Left ventricle myocardium superior (tissue), 1 donor: Measurements from ENCODE around the gene GLB1L2. TPM values are rescaled to one million over a fixed set of nuclear protein-coding genes. Genes with fewer than 3 reads are reported as not detected.
"Not testable (repeated sequence)": the region's sequence is repeated elsewhere in the genome, so short reads cannot be mapped to it uniquely, and the experiment has no call there.

Source experiments
- ATAC-seq: fragments of 200-7000 bp; cut with Tn5 transposase; one replicate; pipeline ENCODE4 v1.9.1; 2020; ENCODE audit warnings: mild to moderate bottlenecking, moderate library complexity
- DNase-seq: peaks from one replicate; pipeline ENCODE4 v3.0.0-alpha.2; 2020
- intact Hi-C: fragments of 100-400 bp; cut with micrococcal nuclease; formaldehyde crosslinking; loops from one replicate; pipeline ENCODE4 v1.11.0; 2022
- total RNA-seq: library from RNA; stranded (reverse); fragmentation: NEBNext Ultra II Directional; extraction: Animal tissue kit (Norgen Biotek cat#: 25700); gene quantifications from one replicate; pipeline ENCODE4 v1.2.1, GENCODE V29; 2021
- donor health status: DM: no; HTN: yes; CAD: no; lungs with severe emphysema.

GLB1L2 gene
- total RNA-seq, 1 donor from 2014 or later: 0.37 TPM

DNA sequence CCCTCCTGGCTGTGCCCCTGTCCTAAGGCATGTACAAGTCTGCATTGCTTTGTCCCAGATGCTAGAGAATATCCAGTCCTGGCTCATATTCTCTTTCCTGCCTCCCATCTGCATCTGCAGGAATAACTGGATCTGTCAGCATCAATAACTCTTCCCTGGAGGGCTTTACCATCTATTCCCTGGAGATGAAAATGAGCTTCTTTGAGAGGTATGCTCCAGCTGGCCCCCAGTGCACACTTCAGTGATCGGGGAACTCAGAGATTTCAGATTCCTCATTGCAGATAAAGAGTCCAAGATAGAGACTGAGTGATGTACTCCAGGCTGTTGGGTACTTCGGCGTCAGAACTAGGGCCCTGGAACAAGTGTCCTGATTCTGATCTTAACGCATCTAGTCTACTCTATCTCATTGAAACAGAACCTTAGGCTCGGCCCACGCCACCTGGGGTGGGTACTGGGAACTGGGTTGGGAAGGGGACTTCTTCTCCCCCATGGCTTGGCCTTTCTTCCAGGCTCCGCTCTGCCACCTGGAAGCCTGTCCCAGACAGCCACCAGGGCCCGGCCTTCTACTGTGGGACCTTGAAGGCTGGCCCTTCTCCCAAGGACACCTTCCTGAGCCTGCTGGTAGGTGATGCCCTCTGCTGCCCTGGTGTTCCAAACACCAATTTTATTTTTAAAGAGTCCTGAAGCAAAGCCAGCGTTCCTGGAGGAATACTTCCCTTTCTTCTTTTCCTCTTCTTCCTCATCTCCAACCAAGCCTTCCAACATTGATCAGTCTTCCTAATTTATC, 17.8 kb upstream of the GLB1L2 start:
- DNase-seq (no peak), ATAC-seq (peak; percentile 52)
- intact Hi-C loops: no loop called here

DNA sequence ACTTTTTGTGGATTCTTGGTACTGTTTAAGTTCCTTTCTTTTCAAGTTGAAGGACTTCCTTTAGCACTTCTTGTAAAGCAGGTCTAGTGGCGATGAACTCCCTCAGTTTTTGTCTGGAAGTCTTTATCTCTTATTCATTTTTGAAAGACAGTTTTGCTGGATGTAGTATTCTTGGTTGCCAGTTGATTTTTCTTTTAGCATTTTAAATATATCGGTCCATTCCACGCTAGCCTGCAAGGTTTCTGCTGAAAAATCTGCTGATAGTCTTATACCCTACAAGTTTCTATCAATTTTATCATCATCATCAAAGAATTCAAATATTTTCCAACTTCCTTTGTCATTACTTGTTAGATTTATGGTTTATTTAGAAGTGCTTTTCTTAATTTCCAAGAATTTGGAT, 14.7 kb upstream of the GLB1L2 start:
- DNase-seq: no peak
- intact Hi-C loops: no loop called here
- ATAC-seq: no peak

DNA sequence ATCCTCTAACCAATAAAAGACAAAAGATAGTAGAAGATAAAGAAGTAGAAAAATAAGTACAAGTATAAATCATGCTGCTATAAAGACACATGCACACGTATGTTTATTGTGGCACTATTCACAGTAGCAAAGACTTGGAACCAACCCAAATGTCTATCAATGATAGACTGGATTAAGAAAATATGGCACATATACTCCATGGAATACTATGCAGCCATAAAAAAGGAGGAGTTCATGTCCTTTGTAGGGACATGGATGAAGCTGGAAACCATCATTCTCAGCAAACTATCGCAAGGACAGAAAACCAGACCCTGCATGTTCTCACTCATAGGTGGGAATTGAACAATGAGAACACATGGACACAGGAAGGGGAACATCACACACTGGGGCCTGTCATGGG, 10.4 kb upstream of the GLB1L2 start:
- DNase-seq, intact Hi-C loops, ATAC-seq: not testable (repeated sequence)

DNA sequence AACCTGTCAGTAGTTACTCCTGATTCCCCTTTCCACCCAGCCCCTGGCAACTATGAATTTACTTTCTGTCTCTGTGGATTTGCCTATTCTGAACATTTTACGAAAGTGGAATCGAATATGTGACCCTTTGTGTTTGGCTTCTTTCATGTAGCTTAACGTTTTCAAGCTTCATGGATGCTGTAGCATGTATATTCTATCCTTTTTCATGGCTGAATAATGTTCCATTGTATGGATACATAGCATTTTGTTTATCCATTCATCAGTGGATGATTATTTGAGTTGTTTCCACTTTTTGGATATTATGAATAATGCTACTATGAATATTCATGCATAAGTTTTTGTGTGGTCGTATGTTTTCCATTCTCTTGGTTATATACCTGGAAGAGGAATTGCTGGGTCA, 9.2 kb upstream of the GLB1L2 start:
- intact Hi-C loops: no loop called here
- DNase-seq (no peak), ATAC-seq (no peak)

DNA sequence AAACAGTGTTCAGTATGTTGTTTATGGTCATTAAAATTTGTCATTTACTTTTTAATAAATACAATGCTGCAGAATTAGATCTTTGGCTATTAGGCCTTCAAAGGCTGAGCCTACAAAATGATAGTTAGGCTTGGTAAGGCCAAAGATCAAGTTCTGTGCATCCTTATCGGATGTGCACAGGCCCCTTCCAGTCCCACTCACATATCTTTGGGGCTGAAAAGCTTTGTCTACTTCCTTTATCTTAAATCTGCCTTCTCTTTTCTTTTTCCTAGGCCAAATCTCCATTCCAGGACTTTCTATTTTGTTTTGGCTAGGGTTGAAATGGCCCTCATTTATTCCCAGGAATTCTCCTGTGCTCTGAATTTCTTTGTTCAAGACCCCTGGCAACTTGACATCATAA, 3.4 kb upstream of the GLB1L2 start:
- ATAC-seq (no peak), DNase-seq (no peak)
- intact Hi-C loops: no loop called here

DNA sequence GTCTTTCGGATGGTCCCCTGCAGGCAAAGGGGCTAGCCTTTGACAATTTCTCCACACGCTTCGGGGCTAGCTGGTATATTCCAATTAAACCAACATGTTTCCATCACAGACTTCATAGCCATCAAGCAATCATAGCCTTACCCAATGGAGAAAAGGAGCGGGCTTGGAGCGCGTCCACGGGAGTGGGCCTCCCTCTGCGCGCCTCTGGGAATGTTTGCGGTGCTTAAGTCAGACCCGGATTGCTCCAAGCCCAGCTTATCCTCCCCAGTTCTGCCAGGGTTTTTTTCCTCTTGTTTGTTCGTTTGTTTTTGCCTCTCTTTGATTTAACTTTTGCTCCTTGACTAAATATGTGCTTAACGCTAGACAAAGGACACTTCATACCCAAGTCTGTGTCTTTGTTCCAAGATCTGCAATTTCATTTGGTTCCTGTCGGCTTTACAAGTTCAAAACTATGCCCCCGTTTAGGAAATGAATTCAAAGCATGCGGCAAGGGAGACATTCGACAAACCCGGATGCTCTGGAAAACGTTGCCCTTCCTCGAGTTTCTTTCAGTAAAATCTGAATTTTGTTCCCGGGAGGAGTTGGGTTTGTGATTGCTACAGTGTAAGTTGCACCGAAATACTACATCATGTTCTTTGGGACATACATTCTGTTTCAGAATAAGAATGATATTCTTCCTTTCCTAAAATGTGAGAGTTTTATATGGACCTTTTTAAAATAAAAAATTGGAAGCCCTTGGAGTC, 1.0 kb upstream of the GLB1L2 start:
- intact Hi-C loops: no loop called here
- DNase-seq (no peak), ATAC-seq (no peak)

DNA sequence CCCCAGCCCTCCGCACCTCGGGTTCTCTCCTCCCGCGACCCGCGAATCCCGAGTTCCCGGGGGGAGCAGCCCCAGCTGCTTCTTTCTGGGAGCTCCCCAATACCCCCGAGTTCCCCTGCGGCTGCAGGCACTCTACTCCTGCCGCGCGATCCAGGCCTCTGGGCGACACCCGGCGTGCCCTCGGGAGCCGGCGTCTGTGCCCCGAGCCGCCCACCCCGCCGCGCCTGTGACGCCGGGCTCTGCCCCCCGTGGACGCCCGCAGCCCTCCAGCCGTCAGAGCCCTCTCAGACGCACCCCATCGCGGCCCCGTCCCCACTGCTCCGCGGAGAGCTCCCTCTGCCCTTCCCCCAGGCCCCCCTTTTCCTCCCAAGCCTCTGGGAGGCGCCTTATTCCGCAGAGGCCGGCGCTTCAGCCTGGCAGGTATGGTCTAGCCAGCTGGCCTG, 422 bp downstream of the GLB1L2 start:
- peak; percentile 25 for ATAC-seq
- intact Hi-C loops: no loop called here
- no peak for DNase-seq

DNA sequence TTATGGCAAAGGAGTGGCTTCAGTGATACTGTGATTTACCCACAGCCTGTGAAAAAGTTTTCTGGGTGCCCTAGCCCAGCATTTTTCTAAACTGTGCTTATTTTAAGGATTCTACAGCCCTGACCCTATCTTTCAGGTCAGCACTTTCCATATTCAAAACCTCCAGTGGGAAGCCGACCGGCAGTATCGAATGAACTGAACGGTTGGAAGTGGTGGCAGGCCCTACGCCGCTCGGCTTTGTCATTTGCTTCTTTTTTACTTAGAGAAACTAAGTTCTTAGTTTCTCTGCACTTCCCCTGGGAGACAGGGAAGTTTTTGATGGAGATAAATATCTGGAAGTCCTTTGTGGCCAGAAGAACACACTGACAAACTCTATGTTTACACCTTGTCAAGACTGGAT, 994 bp downstream of the GLB1L2 start:
- ATAC-seq (no peak), DNase-seq (no peak)
- intact Hi-C loops: no loop called here

DNA sequence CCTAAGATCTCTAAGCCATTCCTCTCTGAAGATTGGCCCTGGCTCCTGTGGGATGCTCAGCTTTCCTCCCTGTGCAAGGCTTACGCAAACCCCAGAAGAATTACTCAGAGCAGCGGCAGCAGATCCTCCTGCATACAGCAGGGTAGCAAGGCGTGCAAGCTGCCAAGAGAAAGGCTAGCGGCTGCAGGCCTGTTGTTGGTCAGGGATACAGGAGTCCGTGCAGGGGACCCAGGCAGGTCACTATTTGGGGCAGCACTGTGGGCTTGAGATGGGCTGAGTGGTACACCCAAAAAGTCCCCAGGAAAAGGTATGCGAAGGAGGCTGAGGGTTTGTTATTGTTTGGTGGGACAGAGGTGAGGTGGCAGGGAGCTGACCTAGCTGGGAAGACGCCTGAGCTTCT, 1.5 kb downstream of the GLB1L2 start:
- ATAC-seq: no peak

DNA sequence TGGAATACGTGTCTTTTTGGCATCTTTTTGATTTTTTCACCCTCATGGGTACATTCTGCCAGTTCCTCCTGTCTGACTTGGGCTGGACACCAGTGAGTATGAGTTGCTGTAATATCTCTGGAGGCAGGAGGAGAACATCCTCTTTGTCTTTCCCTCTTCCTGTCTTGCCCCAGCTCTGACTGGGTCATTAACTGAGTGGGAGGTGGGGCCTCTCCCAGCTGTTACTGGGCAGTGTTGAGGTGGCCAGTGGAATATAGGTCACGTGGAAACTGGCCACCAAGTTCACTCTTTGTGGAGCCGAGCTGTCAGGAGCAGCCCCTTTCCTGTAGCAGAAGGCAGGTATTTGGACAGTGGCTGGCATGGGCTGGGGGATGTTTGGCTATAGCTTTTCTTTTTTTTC, 2.2 kb downstream of the GLB1L2 start:
- no peak for ATAC-seq
- no peak for DNase-seq
- intact Hi-C loops: no loop called here

More for the DNA sequence above, 1.5 kb downstream of the GLB1L2 start:
- intact Hi-C loops: no loop called here
- no peak for DNase-seq

DNA sequence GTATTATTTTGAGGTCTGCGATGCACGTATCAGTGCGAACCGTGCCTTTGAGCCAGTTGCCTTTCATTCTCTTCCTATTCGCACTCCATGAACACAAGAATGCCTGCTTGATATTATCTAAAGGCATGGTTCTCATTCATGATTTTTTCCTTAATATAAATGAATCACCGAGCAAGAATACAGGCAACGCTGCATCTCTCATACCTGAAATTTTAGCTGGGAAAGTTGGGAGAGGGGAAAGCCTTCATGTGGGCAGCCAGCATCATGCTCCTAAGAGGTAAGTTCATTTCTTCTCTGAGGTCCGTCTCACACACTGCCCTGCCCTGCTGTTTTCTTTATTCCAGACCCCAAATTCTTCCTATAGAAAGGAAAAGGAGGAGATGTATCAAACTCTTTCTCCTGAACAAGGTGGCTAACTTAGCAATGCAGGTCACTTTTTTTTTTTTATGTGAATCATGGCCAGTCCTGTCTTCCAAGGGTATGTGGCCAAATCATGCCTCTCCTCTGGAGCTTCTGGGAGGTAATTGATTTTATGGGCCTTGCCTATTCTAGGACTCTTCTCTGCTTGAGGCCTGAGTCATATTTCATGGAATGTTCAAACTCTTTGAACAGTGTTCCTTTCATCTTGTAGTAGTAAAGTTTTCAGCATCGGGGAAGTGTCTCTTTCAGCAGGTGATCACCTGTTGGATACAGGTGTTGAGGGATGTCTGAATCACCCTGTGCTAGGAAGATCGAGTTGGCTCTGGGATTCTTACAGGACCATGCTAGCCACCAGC, 3.2 kb downstream of the GLB1L2 start:
- ATAC-seq: no peak
- intact Hi-C loops: no loop called here
- no peak for DNase-seq

DNA sequence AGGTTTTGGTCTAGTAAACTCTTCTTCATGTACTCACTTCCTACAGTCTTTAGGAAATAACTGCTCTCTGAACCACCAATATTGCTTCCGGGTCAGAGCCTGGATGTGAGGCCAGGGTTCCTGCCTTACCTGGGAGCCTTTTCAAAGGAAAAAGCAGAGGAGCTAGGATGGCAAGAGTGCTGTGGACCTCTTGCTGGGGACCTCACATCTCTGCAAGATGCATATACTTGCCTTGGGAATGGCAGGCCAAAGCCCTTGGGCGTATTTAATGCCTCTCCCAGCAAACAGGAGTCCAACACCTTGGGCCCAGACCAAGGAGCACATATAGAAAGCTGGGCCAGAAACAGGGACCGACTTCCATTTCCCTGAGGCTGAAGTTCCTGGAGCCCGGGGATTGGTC, 5.3 kb downstream of the GLB1L2 start:
- no peak for ATAC-seq
- DNase-seq: no peak
- intact Hi-C loops: no loop called here

DNA sequence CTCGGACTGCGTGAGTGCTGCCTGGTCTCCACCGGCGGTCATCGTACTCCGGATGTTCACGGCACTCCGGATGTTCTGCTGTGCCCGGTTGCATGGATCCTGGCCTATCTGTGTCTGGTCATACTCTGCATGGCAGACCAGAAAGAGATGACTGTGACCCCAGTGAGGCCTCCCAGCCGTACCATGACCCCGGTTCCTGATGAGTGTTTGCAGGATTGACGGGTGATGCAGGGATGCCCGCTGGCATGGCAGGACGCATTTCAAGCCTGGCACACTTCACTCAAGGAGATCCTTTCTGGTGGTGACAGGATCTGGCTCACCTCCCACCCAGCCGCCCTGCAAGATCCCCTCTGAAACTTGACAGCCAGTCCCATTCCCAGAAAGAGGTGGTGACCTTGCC, 6.3 kb downstream of the GLB1L2 start:
- ATAC-seq (no peak), DNase-seq (no peak)
- intact Hi-C loops: no loop called here

DNA sequence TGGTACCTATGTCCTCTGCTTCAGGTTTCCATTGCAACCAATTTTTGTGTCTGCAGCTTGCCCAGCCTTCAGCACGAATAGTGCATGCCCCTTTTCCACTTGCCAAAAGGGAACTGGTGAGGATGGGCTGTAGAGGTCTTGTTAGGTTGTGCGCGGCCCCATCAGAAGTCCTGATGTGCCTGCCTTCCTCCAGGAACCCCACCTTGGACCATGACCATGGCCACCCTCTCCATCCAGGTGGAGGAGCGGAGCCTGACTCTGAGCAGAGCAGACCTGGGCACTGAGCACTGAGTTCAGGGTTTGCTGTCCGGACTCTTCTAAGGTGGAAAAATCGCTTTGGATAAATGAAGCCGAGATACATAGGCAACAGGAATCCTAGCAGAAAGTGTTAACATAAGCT, 6.9 kb downstream of the GLB1L2 start:
- ATAC-seq: no peak
- intact Hi-C loops: no loop called here
- DNase-seq: no peak

DNA sequence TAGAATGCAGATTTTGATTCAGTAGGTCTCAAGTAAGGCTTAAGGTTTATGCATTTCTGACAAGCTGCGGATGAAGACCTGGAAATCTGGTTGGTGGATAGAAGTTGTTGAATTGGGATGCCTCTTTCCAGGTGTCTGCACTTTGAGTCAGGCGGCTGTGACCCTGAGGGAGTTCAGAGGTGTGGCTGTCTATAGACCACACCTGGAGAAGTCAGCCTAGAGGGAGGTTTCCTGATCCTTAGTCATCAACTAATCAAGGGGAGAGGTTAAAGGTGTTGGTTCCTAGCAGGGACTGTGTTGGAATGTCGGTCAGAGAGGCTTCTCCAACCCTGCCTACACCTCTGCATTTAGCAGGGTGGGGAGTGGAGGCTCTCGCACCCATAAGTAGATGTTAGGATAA, 8.0 kb downstream of the GLB1L2 start:
- ATAC-seq: no peak

DNA sequence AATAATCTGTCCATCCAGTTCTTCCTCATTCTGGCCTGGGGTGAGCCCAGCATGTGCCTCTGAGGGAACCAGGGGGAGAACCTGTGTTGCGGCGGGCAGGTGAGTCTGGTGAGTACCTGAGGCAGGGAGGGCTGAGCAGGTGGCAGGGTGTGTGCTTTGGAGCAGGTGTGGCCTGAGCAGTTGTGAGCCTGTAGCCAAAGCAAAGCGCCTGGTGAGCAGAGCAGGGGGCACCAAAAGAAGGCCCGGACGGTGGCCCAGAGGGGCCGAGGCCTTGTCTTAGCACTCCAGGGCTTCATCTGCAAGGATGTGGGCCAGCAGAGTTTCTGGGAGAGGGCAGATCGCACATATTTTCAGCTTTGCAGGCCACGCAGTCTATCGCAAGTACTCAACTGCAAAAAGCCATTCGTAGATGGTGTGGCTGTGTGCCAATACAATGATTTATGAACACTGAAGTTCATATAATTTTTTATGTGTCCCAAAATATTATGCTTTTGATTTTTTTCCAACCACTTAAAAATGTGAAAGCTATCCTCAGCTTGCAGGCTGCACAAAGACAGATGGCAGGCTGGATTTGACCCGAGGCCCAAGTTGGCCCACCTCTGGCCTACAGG, 8.7 kb downstream of the GLB1L2 start:
- no peak for DNase-seq
- ATAC-seq: no peak
- intact Hi-C loops: no loop called here

More for the DNA sequence above, 8.0 kb downstream of the GLB1L2 start:
- intact Hi-C loops: no loop called here
- no peak for DNase-seq

DNA sequence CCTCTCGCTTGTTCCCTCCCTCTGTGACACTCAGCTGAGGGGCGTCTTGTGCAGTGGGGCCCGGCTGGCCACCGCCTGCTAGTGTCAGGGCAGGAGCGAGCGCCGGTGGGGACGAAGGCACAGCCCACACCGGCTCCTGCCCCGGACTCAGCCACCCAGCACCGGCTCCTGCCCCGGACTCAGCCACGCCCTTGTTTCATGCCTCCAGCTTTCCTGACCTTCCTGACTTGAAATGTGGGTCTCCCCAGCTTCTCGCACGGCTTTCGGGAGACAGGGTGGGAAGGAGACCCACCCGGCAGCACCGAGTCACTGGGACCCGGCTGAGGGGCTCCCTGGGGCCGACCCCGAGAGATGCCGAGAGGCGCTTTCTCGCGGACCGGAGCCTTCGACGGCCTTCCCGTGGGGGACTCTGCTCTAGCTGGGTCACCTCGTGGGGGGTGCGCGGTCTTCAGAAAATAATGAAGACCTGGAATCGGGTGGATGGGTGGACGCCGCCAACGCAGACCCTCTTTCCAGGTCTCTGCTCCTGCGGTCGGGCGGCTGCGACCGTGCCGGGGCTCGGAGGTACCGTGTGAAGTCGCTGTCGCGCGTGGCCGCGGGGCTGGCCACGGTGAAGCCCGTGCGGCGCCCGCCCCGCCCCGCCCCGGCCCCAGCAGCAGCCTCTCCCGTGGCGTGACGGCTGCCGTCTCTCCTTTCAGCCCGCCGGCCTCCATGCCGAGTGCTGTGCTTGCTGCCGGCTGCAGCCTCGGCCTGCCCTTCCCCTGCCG, 10.2 kb downstream of the GLB1L2 start:
- DNase-seq (no peak), ATAC-seq (no peak)
- intact Hi-C loops: no loop called here

DNA sequence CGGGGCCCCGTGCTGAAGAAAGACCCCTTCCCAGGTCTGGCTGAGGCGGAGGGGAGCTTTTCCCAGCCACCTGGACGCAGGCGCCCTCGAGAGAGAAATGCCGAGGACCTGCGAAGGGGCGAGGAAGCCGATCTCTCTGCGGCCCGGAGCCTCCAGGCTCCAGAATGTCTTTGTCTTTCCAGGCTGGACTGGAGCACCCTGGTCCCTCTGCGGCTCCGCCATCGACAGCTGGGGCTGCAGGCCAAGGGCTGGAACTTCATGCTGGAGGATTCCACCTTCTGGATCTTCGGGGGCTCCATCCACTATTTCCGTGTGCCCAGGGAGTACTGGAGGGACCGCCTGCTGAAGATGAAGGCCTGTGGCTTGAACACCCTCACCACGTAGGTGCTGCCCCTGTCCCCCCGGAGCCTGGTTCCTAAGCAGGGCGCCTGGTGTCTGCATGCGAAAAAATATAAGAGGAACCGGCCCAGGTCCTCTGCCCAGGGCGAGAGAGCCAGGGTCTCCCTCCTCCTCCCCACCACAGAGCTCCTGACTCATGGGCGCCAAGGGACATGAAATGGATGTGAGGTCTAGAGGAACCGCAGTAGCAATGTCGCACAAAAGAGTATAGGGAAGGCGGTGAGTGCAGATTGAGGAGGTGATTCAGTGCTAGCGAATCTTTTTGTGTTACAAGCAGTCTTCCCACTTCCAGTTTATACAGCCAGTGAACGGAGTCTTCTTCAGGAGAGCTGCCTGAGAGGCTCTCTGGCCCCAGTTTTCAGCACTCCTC, 11.0 kb downstream of the GLB1L2 start:
- DNase-seq: no peak
- intact Hi-C loops: no loop called here
- no peak for ATAC-seq
